DMS114 treated with DMSO at 0.1 percent for 48 hours (cell line): ENCODE results near the gene C19orf85.
A peak's percentile ranks its signal among the peaks of the same experiment; 100 is the strongest.

ENCODE experiments used
- DNase-seq: peaks from one replicate; lab custom pipeline; 2025; ENCODE audit not compliant: unreplicated experiment; lab: John Stamatoyannopoulos, UW

C19orf85 gene

DNA sequence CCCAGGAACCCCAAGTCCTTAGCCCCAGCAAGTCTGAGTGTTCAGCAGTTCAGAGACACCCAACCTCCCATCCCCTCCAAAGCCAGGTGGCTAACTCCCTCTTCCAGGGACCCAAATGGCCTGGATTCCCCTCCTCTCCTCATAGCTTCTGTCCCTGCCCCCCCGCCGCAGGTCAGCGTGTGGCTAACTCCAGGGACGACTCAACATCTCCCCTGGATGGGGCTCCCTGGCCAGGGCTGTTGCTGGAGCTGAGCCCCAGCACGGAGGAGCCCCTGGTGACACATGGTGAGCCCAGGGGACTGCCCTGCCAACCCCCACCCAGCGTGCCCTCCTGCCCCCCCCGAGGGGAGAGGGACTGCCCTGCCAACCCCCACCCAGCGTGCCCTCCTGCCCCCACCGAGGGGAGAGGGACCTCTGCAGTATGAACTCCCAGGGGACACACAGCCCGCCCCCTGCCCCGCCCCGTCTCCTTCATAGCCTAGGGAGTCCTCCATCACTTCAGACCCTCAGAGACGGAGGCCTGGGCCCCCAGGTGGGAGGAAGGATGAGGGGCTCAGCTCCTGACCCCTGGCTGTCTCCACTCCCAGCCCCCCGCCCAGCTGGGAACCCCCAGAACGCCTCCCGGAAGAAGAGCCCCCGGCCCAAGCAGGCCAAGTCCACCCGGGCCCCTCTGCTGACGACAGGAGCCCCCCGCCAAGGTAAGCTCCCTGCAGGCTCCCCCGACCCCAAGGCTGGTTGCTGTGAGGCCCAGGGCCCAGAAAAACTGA is 25.3 kb upstream of the C19orf85 start:
- no peak for DNase-seq

DNA sequence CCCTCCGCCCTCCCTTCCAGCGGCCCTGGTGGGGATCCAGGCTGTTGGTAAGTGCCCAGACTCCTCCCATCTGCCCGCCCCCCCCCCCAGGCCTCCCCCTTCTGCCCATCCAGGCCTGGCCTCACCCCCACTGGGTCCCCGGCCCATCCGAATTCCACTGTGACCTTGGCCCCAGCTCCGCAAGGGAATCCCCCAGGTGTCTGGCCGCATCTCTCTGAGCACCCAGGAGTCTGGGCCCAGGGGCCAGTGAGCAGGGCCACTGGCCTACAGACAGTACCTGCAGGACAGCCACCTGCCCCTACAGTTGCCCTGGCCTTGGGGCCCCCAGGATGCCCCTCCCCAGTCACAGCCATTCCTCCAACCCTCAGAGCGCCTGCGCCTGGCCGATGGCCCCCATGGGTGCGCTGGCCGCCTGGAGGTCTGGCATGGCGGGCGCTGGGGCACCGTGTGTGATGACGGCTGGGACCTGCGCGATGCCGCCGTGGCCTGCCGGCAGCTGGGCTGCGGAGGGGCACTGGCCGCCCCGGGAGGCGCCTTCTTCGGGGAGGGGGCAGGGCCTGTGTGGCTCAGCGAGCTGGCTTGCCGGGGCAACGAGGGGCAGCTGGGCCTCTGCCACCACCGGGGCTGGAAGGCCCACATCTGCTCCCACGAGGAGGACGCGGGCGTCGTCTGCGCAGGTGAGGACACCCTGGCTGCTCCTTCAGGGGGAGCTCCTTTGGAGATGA is 24.6 kb upstream of the C19orf85 start:
- DNase-seq = no peak

DNA sequence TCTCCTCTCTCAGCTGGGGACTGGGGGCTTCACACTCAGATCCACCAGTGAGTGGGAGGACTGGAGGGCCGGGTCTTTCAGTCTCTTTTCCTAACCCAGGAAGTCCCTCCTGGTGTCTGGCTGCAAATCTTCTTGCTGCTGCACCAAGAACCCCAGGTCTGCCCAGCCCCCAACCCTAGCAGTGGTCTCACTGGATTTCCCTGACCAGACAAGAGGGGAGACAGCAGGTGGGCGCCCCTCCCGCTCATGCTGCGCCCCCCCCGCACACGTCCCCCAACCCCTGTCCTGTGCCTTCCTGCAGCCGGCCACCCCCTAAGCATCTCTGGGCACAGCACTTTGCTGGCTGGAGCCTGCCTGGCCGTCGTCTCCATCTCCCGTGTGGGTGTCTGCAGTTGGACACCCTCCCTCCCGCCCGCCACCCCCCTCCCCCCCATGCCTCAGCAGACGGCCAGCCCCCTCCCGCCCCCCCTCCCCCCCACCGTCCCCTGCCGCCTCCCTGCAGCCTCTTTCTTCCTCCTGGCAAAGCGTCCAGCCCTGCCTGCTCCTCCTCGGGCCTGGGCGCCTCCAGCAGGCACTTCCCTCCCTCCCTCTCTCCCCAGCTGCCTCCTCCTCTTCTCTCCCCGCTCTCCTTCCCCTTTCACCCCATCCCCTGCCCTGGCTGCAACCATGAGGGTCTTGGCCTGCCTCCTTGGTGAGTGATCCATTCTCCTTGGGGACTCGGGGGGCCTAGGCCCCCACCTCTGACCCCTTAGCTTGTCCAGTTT is 23.6 kb upstream of the C19orf85 start, which contains the start of gene SSC5D:
Gene SSC5D, plus strand, starts transcription at position 513 of the 764 bp plus-strand sequence. Its CDS starts 154 bp downstream, at position 667.
- no peak for DNase-seq

DNA sequence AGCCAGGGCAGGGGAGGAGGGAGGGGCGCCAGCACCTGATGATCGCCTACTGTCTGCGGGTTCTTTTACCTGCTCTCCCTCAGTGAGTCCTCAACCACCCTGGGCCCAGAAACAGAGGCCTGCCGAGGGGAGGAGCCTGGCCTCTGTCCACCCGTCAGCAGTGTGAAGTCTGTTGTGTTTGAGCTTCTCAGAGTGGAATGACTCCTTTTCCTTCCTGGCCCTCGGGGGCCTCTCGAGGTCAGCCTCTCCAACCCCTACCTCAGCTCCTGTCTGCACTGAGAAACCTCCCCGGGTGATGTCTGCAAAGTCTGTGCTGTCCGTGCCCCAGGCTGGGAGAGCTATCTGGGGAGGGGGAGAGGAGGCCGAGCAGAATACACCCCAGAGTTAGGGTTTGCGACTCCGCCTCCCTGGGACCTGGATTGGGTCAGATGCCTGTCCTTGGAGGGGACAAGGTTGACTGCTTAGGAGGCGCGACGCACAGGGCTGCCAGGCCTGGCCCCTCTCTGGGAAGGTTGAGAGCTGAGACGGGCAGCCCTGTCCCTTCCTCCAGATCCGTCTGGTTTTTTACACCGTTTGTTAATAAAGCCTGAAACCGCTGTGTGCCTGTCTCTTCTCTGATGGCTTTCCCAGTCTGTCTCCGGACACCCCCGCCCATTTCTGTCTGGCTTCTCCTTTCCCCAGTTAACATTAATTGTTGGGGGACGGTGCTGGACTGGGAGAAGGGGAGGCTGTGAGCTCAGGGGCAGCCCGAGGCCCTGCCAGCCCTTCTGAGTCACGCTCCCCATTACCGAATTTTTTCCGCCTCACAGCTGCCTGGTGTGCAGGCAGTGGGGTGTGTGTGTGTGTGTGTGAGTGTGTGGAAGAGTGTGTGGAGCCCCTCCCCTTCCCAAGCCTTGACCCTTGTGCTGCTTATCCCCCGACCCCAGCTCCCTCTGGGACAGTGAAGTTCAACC is 22.7 kb upstream of the C19orf85 start:
- no peak for DNase-seq

DNA sequence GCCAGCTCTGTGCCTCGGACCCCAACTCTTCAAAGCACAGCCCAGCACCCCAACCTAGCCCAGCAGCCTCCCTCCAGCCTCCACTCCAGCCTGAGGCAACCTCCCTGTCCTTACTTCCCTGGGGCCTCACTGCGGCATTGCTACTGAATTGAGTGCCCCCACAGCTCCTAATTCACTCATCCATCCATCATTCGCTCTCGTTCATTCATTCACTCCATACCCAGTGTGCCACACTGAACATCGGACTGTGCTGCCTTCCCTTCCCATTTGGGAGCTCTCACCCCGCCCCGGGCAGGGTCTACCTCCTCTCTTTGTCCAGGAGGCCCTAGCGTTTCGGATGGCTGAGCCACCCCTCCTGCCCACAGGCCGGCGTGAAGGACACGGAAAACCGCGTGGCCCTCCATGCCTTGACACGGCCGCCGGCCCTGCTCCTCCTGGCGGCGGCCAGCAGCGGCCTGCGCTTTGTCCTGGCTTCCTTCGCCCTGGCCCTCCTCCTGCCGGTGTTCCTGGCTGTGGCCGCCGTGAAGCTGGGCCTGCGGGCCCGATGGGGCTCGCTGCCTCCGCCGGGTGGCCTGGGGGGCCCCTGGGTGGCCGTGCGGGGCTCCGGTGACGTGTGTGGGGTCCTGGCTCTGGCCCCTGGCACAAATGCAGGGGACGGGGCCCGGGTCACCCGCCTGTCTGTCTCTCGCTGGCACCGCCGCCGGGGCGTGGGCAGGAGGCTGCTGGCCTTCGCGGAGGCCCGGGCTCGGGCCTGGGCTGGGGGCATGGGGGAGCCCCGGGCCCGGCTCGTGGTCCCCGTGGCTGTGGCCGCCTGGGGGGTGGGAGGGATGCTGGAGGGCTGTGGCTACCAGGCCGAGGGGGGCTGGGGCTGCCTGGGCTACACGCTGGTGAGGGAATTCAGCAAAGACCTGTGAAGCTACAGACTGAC is 21.8 kb upstream of the C19orf85 start:
- no peak for DNase-seq

DNA sequence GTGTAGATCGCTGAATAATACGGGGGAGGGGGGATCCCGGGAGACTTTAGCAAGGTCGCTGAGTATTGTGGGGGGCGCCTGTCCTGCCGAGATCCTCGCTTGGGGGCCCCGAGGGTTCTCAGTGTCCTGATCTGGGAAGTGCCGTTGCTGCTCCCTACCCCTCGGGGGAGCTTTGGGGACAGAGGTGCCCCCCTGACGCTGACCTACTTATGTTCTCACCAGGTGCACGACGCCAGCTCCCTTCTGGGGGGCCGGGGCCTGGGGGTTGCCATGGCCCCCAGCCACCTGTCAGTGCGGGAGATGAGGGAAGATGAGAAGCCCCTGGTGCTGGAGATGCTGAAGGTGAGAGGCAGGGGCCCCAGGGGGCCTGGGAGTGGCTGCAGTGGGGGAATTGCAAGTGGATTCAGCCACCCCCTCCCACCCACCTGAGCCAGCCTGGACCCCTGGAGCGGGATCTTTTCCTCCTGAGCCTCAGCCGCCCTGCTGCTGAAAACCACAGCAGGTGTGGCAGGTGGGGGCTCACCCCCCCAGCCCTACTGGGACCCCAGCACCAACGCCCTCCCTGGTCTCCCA is 21.0 kb upstream of the C19orf85 start:
- no peak for DNase-seq

DNA sequence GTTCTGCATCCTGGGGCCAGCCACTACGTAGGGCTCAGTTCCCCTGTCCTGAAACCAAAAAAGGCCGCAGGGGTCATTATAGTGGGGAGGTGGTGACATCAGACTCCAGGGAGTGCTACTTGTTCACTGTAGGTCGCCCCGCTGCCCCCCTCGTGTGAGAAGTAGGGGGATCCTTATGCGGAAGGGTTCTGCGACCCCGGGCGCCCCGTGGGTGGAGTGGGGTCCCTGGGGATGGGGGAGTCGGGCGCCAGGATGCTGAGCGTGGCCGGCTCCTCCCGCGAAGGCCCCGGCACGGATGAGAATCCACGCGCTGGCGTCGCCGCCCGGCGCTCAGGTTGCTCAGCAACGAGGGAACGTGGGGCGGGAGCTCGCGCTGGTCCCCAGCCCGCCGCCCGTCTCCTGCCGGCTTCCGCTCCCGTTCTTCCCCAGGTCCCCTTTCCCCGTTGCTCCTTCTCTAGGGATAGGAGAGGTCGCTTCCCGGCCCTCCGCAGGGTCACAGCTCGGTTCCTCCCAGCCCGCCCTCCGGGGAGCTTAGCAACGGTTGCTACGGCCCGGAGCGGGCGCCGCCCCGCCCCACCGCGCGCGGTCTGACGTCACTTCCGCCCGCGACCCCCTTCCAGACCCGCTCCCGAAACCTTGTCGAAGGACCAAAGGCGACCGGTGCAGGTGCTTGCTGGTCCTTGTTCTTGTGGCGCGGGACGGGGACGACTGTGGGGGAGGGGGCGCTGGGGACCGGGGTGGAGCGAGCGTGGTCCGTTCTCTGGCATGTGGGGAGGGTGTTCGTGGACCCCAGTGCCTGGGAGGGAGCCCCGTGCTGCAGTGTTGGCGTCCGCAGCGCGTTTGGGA is 20.3 kb upstream of the C19orf85 start, which contains the start of gene NAT14:
Gene NAT14, plus strand, starts transcription at position 596 of the 846 bp plus-strand sequence. CDS start 521 bp downstream, outside the sequence.
- peak; percentile 38 for DNase-seq

DNA sequence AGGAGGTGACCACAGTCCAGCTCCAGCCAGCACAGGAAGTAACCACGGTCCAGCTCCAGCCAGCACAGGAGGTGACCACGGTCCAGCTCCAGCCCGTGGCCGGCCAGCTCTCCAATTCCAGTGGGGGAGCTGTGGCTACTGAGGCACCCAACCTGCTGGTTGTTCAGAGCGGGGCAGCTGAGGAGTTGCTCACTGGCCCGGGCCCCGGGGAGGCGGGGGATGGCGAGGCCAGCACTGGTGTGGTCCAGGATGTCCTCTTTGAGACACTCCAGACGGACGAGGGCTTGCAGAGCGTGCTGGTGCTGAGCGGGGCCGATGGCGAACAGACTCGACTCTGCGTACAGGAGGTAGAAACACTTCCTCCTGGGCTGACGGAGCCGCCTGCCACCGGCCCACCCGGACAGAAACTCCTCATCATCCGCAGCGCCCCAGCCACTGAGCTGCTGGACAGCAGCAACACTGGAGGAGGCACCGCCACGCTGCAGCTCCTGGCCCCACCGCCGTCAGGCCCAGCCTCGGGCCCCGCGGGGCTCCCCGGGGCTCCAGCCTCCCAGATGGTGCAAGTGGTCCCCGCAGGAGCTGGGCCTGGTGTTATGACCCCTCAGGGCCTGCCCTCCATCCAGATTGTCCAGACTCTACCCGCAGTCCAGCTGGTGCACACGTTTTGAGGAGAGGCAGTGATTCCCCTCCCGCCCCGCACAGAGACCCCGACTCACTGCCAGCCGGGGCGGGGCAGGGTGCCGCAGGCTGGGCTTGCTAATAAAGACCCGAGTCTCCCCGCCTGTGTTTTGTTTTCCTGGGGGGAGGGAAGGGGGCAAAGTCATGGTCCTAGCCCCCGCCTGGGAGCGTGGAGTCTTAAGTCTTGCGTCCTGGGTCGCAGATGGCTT is 19.4 kb upstream of the C19orf85 start:
- DNase-seq = no peak

DNA sequence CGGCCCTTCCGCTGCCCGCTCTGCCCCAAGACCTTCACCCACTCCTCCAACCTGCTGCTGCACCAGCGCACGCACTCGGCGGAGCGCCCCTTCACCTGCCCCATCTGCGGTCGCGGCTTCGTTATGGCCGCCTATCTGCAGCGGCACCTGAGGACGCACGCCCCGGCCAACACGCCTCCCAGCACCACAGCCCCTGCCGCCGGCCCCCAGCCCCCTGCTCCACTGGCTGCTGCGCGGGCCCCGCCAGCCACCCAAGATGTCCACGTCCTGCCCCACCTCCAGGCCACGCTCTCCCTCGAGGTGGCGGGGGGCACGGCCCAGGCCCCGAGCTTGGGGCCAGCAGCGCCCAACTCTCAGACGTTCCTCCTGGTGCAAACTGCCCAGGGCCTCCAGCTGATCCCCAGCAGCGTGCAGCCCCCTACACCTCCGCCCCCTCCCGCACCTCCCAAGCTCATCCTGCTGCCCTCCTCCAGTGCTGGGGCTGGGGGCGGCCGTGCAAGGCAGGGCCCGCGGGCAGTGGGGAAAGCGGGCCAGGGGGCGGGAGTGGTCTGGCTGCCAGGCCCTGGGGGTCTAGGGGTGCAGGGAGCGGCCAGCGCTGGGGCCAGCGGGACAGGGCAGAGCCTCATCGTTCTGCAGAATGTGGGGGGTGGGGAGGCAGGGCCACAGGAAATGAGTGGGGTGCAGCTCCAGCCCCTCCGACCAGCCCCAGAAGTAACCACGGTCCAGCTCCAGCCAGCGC is 18.6 kb upstream of the C19orf85 start:
- no peak for DNase-seq

DNA sequence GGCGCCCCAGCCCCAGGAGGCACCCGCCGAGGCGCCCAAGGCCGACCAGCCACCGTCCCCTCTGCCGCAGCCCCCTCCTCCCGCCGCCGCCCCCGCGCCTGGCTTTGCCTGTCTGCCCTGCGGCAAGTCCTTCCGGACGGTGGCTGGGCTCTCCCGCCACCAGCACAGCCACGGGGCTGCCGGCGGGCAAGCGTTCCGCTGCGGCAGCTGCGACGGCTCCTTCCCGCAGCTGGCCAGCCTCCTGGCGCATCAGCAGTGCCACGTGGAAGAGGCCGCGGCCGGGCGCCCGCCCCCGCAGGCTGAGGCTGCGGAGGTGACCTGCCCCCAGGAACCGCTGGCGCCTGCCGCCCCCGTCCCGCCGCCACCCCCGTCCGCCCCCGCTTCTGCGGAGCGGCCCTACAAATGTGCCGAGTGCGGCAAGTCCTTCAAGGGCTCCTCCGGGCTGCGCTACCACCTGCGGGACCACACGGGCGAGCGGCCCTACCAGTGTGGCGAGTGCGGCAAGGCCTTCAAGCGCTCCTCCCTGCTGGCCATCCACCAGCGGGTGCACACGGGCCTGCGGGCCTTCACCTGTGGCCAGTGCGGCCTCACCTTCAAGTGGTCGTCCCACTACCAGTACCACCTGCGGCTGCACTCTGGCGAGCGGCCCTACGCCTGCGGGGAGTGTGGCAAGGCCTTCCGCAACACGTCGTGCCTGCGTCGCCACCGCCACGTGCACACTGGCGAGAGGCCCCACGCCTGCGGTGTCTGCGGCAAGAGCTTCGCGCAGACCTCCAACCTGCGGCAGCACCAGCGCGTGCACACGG is 17.8 kb upstream of the C19orf85 start:
- DNase-seq = no peak

DNA sequence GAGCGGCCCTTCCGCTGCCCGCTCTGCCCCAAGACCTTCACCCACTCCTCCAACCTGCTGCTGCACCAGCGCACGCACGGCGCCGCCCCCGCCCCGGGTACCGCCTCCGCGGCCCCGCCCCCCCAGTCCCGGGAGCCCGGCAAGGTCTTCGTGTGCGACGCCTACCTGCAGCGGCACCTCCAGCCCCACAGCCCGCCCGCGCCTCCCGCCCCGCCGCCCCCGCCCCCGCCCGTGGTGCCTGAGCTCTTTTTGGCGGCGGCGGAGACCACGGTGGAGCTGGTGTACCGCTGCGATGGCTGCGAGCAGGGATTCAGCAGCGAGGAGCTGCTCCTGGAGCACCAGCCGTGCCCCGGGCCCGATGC is 17.2 kb upstream of the C19orf85 start:
- no peak for DNase-seq

DNA sequence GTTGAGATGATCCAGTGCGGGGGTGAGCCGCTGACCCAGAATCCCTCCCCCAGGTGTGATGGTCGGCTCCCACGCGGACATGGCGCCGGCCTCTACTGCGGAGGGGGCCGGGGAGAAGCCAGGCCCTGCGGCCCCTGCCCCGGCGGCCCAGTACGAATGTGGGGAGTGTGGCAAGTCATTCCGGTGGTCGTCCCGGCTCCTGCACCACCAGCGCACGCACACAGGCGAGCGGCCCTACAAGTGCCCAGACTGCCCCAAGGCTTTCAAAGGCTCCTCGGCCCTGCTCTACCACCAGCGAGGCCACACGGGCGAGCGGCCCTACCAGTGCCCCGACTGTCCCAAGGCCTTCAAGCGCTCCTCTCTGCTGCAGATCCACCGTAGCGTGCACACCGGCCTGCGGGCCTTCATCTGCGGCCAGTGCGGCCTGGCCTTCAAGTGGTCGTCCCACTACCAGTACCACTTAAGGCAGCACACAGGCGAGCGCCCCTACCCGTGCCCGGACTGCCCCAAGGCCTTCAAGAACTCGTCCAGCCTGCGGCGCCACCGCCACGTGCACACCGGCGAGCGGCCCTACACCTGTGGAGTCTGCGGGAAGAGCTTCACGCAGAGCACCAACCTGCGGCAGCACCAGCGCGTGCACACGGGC is 16.7 kb upstream of the C19orf85 start:
- DNase-seq = no peak

DNA sequence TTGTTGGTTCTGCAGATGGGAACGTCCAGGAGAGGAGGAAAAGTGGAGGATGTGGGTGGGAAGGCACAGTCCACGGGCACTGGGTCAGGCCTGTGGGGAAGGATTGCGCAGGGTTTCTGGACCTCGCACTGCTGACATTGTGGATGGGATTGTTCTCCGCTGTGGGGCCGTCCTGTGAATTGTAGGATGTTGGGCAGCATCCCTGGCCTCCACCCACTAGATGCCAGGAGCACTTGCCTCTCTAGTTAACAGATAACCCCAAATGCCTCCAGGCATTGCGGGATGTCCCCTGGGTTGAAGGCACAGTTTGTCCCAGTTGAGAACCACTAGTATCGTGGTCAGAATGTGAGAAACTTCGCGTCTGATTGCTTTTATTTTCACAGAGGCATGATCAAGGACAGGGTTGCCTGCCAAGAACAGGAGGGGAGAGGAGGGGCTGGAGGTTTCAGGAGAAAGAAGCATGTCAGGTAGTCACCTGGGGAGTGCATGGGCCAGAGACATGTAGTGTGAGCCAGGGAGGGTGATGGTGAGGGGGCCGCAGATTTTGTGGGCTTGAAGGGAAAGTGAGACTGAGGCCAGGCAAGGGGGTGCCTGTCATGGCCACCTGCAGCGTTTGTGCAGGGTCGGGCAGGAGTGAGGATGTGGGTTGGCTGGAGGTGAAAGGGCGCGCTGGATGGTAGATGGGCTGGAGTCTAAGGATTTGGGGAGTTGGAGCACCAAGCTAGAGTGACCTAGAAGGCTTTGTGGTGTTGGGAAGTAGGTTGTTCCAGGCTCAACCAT is 15.1 kb upstream of the C19orf85 start:
- no peak for DNase-seq

DNA sequence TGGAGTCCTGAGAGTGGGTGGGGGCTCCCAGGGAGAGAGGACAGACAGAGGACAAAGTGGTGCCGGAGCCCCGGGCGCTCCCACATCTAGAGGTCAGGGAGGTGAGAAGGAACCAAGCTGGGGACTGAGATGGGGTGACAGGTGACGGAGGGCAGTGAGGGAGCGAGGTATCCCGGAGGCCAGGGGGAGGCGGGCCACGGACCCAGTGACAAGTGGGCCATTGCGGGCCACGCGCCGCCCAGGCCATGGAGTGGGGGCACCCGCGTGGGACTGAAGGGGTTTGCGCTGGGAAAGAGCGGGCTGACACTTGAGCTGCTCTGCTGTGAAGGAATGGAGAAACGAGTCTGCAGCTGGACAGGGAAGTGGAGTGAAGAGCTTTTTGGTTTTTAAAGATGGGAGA is 14.5 kb upstream of the C19orf85 start:
- no peak for DNase-seq
